GM18951 (cell line): ENCODE data around the gene GTF3C1.

Experiments used
- POLR2A ChIP-seq: IDR thresholded peaks from 4 replicates; pipeline ENCODE4 v1.6.1; 2011; ENCODE audit warnings: mild to moderate bottlenecking; ENCODE audit not compliant: insufficient read length, insufficient read depth; ENCODE audit errors: extremely low read depth
- in situ Hi-C: fragments of 300-500 bp; cut with MboI; formaldehyde crosslinking; loops from one replicate; pipeline ENCODE4 v1.12.0; 2022; ENCODE audit warnings: low sequenced_read_pairs, mixed read lengths, inconsistent platforms; ENCODE audit not compliant: unreplicated experiment

Gene GTF3C1

GRCh38 chr16:27481282-27481934 is 68.3 kb downstream of the GTF3C1 start:
- TF ChIP-seq POLR2A: no peak
- in situ Hi-C loops: no loop called here

- in situ Hi-C loops: no loop called here
- no peak for TF ChIP-seq POLR2A
Observed at GRCh38 chr16:27480761-27481160, 69.0 kb downstream of the GTF3C1 start.

- TF ChIP-seq POLR2A: no peak
- in situ Hi-C loops: no loop called here
Observed at GRCh38 chr16:27476240-27476639, 73.5 kb downstream of the GTF3C1 start.

GRCh38 chr16:27475561-27475960 is 74.2 kb downstream of the GTF3C1 start:
- TF ChIP-seq POLR2A: no peak
- in situ Hi-C loops: no loop called here

- no peak for TF ChIP-seq POLR2A
- in situ Hi-C loops: no loop called here
Observed at GRCh38 chr16:27474921-27475320, 74.8 kb downstream of the GTF3C1 start.

GRCh38 chr16:27474041-27474440 is 75.7 kb downstream of the GTF3C1 start:
- in situ Hi-C loops: no loop called here
- TF ChIP-seq POLR2A: no peak

- in situ Hi-C loops: no loop called here
- no peak for TF ChIP-seq POLR2A
Observed at GRCh38 chr16:27473101-27473900, 76.4 kb downstream of the GTF3C1 start.

GRCh38 chr16:27472091-27473020 is 77.4 kb downstream of the GTF3C1 start:
- in situ Hi-C loops: no loop called here

GRCh38 chr16:27471661-27472060 is 78.1 kb downstream of the GTF3C1 start:
- in situ Hi-C loops: no loop called here
- TF ChIP-seq POLR2A: no peak

More at GRCh38 chr16:27472091-27473020, 77.4 kb downstream of the GTF3C1 start:
- TF ChIP-seq POLR2A: no peak

- TF ChIP-seq POLR2A: no peak
- in situ Hi-C loops: no loop called here
Observed at GRCh38 chr16:27470567-27471431, 78.9 kb downstream of the GTF3C1 start.

- TF ChIP-seq POLR2A: no peak
- in situ Hi-C loops: loop anchor here (10.0 kb wide), 1 partner anchor 304 kb away; no protein-coding TSS in a partner anchor
Observed at GRCh38 chr16:27468941-27469531, 80.7 kb downstream of the GTF3C1 start.

- TF ChIP-seq POLR2A: no peak
- in situ Hi-C loops: loop anchor here (10.0 kb wide), 1 partner anchor 301 kb away; no protein-coding TSS in a partner anchor
Observed at GRCh38 chr16:27465483-27465879, 84.2 kb downstream of the GTF3C1 start.
